Panc1 (cell line): ENCODE data around the gene IGFL1. TPM values are rescaled to one million over a fixed set of nuclear protein-coding genes. Genes with fewer than 3 reads are reported as not detected.

ENCODE experiments used
- ATAC-seq: fragments of 200-7000 bp; cut with Tn5 transposase; 2 replicates; pipeline ENCODE4 v1.9.1; 2020; ENCODE audit warnings: mild to moderate bottlenecking, moderate library complexity
- BruUV-seq: library from RNA; stranded (reverse); fragments of 400-500 nt; replicated peaks from 2 replicates; lab custom pipeline; 2021; lab: Mats Ljungman, UMichigan
- CTCF ChIA-PET: fragments of 300-600 bp; sonication (Branson Sonifier 250); formaldehyde crosslinking; loops from one replicate; lab custom pipeline; 2022; ENCODE audit warnings: antibody characterized with exemption; lab: Charles Lee
- POLR2A ChIA-PET: fragments of 300-600 bp; sonication (Branson Sonifier 250); formaldehyde crosslinking; loops from one replicate; lab custom pipeline; 2022; ENCODE audit warnings: antibody characterized with exemption; lab: Charles Lee
- DNase-seq: peaks from one replicate; pipeline ENCODE4 v3.0.0-alpha.2; 2010; ENCODE audit warnings: low read depth, low spot score
- H3K27ac ChIP-seq: 2 replicates; pipeline ENCODE4 v1.5.1; 2011; ENCODE audit warnings: mild to moderate bottlenecking, low read length, inconsistent platforms
- H3K27me3 ChIP-seq: fragments of 200-500 bp; sonication (Bioruptor generic); 2 replicates; pipeline ENCODE4 v1.6.0; 2014; ENCODE audit warnings: low read length, inconsistent platforms; ENCODE audit not compliant: control insufficient read depth, insufficient read depth
- H3K36me3 ChIP-seq: fragments of 200-500 bp; sonication (Bioruptor generic); 2 replicates; pipeline ENCODE4 v1.5.1; 2014; ENCODE audit warnings: inconsistent platforms, mild to moderate bottlenecking, low read length, moderate library complexity; ENCODE audit not compliant: control insufficient read depth, insufficient read depth
- H3K4me1 ChIP-seq: 2 replicates; pipeline ENCODE4 v1.5.1; 2011; ENCODE audit warnings: inconsistent platforms, mild to moderate bottlenecking, low read length, moderate library complexity; ENCODE audit not compliant: control insufficient read depth, insufficient read depth
- H3K4me3 ChIP-seq, 2 experiments: 2 replicates each; pipeline ENCODE4 v1.5.1; 2011 to 2012; ENCODE audit warnings: low read depth in 2 of 2, low read length in 2 of 2, mild to moderate bottlenecking in 2 of 2, inconsistent platforms in 1 of 2, moderate library complexity in 1 of 2
- H3K9me3 ChIP-seq: fragments of 200-500 bp; sonication (Bioruptor generic); 2 replicates; pipeline ENCODE4 v1.5.1; 2014; ENCODE audit warnings: low read depth, mild to moderate bottlenecking, inconsistent platforms, low read length, moderate library complexity; ENCODE audit not compliant: control insufficient read depth, insufficient read depth
- POLR2AphosphoS5 ChIP-seq: IDR thresholded peaks from 2 replicates; pipeline ENCODE4 v1.6.1; 2012; ENCODE audit warnings: mild to moderate bottlenecking, low read depth, low read length, moderate library complexity
- SIN3A ChIP-seq: IDR thresholded peaks from 2 replicates; pipeline ENCODE4 v1.6.1; 2012; ENCODE audit warnings: low read depth, mild to moderate bottlenecking, low read length, moderate library complexity, borderline replicate concordance; ENCODE audit not compliant: insufficient read depth
- TCF7L2 ChIP-seq: IDR thresholded peaks from 2 replicates; pipeline ENCODE4 v1.6.1; 2011; ENCODE audit warnings: mild to moderate bottlenecking, low read depth, low read length, inconsistent platforms
- in situ Hi-C: cut with HindIII; loops from 2 replicates; pipeline ENCODE4 v1.10.0; 2016; ENCODE audit warnings: low sequenced_read_pairs, low pct_unique_long_range_greater_than_20kb
- intact Hi-C: fragments of 100-400 bp; cut with micrococcal nuclease; formaldehyde crosslinking; loops from one replicate; pipeline ENCODE4 v1.10.0; 2022; ENCODE audit not compliant: unreplicated experiment
- total RNA-seq: library from RNA; stranded (reverse); gene quantifications from one replicate; pipeline ENCODE4 v1.2.1, GENCODE V29; 2021; ENCODE audit not compliant: unreplicated experiment
- TF ChIP-seq, protein P1 (sequence below), 2 experiments: IDR thresholded peaks; 2 replicates each; pipeline ENCODE4 v1.6.1; 2011 to 2012; ENCODE audit warnings: low read depth in 2 of 2, control low read depth in 1 of 2, low read length in 1 of 2, mild to moderate bottlenecking in 1 of 2, moderate library complexity in 1 of 2; ENCODE audit not compliant: insufficient read depth in 1 of 2
- TF ChIP-seq, protein P2 (sequence below): fragments of 450-650 bp; IDR thresholded peaks from 2 replicates; pipeline ENCODE4 v1.5.1; 2017; ENCODE audit warnings: mild to moderate bottlenecking

Gene IGFL1
- total RNA-seq, 1 experiment from 2014 or later: not detected

- ATAC-seq: no peak
- Histone ChIP-seq H3K36me3 (no peaks in the 10 kb centered on the region), H3K27ac (no peak overlapping the region), H3K27me3 (no peaks in the 10 kb centered on the region), H3K9me3 (no peaks in the 10 kb centered on the region), H3K4me1 (no peaks in the 10 kb centered on the region), H3K4me3 (no peak overlapping the region)
- no TSS peak for BruUV-seq
- intact Hi-C loops: no loop called here
- ChIA-PET CTCF (no interaction called here), POLR2A (no interaction called here)
- in situ Hi-C loops: no loop called here
- TF ChIP-seq TCF7L2: no peak
- TF ChIP-seq POLR2AphosphoS5: no peak
- TF ChIP-seq, protein P1, sequence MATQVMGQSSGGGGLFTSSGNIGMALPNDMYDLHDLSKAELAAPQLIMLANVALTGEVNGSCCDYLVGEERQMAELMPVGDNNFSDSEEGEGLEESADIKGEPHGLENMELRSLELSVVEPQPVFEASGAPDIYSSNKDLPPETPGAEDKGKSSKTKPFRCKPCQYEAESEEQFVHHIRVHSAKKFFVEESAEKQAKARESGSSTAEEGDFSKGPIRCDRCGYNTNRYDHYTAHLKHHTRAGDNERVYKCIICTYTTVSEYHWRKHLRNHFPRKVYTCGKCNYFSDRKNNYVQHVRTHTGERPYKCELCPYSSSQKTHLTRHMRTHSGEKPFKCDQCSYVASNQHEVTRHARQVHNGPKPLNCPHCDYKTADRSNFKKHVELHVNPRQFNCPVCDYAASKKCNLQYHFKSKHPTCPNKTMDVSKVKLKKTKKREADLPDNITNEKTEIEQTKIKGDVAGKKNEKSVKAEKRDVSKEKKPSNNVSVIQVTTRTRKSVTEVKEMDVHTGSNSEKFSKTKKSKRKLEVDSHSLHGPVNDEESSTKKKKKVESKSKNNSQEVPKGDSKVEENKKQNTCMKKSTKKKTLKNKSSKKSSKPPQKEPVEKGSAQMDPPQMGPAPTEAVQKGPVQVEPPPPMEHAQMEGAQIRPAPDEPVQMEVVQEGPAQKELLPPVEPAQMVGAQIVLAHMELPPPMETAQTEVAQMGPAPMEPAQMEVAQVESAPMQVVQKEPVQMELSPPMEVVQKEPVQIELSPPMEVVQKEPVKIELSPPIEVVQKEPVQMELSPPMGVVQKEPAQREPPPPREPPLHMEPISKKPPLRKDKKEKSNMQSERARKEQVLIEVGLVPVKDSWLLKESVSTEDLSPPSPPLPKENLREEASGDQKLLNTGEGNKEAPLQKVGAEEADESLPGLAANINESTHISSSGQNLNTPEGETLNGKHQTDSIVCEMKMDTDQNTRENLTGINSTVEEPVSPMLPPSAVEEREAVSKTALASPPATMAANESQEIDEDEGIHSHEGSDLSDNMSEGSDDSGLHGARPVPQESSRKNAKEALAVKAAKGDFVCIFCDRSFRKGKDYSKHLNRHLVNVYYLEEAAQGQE (IDR thresholded peaks at IDR 0.05; ENCODE audit: insufficient read depth in 1 of 2, low read depth in 2 of 2, low read length in 1 of 2): no peak
- no peak for TF ChIP-seq SIN3A
- TF ChIP-seq, protein P2, sequence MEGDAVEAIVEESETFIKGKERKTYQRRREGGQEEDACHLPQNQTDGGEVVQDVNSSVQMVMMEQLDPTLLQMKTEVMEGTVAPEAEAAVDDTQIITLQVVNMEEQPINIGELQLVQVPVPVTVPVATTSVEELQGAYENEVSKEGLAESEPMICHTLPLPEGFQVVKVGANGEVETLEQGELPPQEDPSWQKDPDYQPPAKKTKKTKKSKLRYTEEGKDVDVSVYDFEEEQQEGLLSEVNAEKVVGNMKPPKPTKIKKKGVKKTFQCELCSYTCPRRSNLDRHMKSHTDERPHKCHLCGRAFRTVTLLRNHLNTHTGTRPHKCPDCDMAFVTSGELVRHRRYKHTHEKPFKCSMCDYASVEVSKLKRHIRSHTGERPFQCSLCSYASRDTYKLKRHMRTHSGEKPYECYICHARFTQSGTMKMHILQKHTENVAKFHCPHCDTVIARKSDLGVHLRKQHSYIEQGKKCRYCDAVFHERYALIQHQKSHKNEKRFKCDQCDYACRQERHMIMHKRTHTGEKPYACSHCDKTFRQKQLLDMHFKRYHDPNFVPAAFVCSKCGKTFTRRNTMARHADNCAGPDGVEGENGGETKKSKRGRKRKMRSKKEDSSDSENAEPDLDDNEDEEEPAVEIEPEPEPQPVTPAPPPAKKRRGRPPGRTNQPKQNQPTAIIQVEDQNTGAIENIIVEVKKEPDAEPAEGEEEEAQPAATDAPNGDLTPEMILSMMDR: no peak
- DNase-seq: no peak
Measured at GRCh38 chr19:46216612-46217011, 12.9 kb upstream of the IGFL1 start.

- in situ Hi-C loops: no loop called here
- Histone ChIP-seq H3K27ac (no peak overlapping the region), H3K9me3 (no peaks in the 10 kb centered on the region), H3K27me3 (no peaks in the 10 kb centered on the region), H3K4me1 (no peaks in the 10 kb centered on the region), H3K4me3 (no peak overlapping the region), H3K36me3 (no peaks in the 10 kb centered on the region)
- no peak for TF ChIP-seq SIN3A
- TF ChIP-seq TCF7L2: no peak
- TF ChIP-seq, protein P1 (IDR thresholded peaks at IDR 0.05; ENCODE audit: insufficient read depth in 1 of 2, low read depth in 2 of 2, low read length in 1 of 2): no peak
- TF ChIP-seq POLR2AphosphoS5: no peak
- TF ChIP-seq, protein P2: no peak
- no TSS peak for BruUV-seq
- no peak for DNase-seq
- intact Hi-C loops: no loop called here
- no peak for ATAC-seq
- ChIA-PET POLR2A (no interaction called here), CTCF (no interaction called here)
Measured at GRCh38 chr19:46217476-46217875, 12.1 kb upstream of the IGFL1 start.
